Measurements from ENCODE around the gene UBE2H. TPM values are rescaled to one million over a fixed set of nuclear protein-coding genes. Genes with fewer than 3 reads are reported as not detected.

UBE2H gene
- total and polyA plus RNA-seq, 4 donors = 71.0 to 118 (median 97.7) TPM

GRCh38 chr7:129786825-129787563, 165.8 kb downstream of the UBE2H start:
- H3K4me1 ChIP-seq (ENCODE audit: control insufficient read depth, insufficient read depth, low read length) = peaks cover 36% of the 10 kb centered on the region
- H3K27ac ChIP-seq (ENCODE audit: low read depth, low read length) = no peak overlapping the region
- H3K9me3 ChIP-seq (ENCODE audit: control insufficient read depth, insufficient read depth, low read length) = no peaks in the 10 kb centered on the region
- peaks cover 58% of the 10 kb centered on the region for H3K27me3 ChIP-seq (ENCODE audit: control insufficient read depth, insufficient read depth, low read length)
- H3K4me3 ChIP-seq (ENCODE audit: low read depth, low read length) = no peak overlapping the region
- DNase-seq (ENCODE audit: low read depth in 4 of 6, low spot score in 6 of 6) = no peak
- WGBS (ENCODE audit: insufficient coverage) = 36% methylated on average over 13 of the region's 13 CpGs
- H3K36me3 ChIP-seq (ENCODE audit: control insufficient read depth, insufficient read depth, low read length) = no peaks in the 10 kb centered on the region

DNA sequence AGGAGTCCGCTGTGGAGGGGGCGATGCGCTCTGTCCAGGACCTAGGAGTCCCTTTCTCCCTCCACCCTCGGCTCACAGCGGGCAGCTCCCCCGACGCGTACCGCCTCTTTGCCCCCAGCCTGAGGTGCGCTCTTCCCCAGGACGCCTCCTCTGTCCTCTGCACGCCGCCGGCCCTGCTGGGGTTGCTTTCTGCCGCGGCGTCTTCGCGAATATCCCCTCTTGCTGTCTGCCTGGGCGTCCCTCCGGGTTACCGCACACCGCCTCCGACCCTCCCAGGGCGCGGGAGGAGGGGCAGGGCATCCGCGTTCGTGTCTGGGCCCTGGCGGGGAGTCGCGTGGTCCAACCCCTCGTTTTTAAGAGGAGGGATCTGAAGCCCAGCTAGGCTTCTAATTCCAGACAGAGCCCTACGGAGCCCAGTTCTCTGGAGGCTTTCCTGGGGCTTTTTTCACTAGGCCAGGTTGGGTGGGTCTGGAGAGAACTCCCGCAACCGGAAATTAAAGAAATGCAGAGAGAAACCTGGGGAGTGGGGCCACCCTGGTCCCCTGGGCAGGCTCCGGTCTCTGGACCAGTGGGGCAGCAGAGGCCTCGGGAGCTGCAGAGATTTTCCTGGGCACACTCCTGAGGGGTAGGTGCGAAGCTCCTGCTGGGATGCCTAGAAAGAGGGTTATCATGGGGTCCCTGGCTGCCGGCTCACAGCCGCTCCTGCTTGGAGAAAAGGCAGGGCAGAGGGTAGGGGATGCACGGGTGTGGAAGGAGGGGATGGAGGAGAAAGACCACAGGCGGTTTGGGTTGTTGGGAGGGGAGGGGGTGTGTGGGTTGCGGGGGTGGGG, 166.9 kb downstream of the UBE2H start:
- peak in 1 of 6 donors; percentile 29 for DNase-seq (ENCODE audit: low read depth in 4 of 6, low spot score in 6 of 6)

GRCh38 chr7:129784783-129785684, 167.7 kb downstream of the UBE2H start:
- Histone ChIP-seq H3K4me1 (ENCODE audit: control insufficient read depth, insufficient read depth, low read length) (peaks cover 54% of the 10 kb centered on the region), H3K27me3 (ENCODE audit: control insufficient read depth, insufficient read depth, low read length) (peaks cover 78% of the 10 kb centered on the region), H3K27ac (ENCODE audit: low read depth, low read length) (no peak overlapping the region), H3K9me3 (ENCODE audit: control insufficient read depth, insufficient read depth, low read length) (no peaks in the 10 kb centered on the region), H3K4me3 (ENCODE audit: low read depth, low read length) (no peak overlapping the region), H3K36me3 (ENCODE audit: control insufficient read depth, insufficient read depth, low read length) (no peaks in the 10 kb centered on the region)
- DNase-seq (ENCODE audit: low read depth in 4 of 6, low spot score in 6 of 6) = peak in 1 of 6 donors; percentile 21
- 3% methylated on average over 29 of the region's 37 CpGs for WGBS (ENCODE audit: insufficient coverage)

More for the DNA sequence above, 166.9 kb downstream of the UBE2H start:
- Histone ChIP-seq H3K4me1 (ENCODE audit: control insufficient read depth, insufficient read depth, low read length) (peaks cover 47% of the 10 kb centered on the region), H3K36me3 (ENCODE audit: control insufficient read depth, insufficient read depth, low read length) (no peaks in the 10 kb centered on the region), H3K27me3 (ENCODE audit: control insufficient read depth, insufficient read depth, low read length) (peaks cover 69% of the 10 kb centered on the region), H3K27ac (ENCODE audit: low read depth, low read length) (no peak overlapping the region), H3K9me3 (ENCODE audit: control insufficient read depth, insufficient read depth, low read length) (no peaks in the 10 kb centered on the region), H3K4me3 (ENCODE audit: low read depth, low read length) (no peak overlapping the region)
- 3% methylated on average over 43 of the region's 44 CpGs for WGBS (ENCODE audit: insufficient coverage)

GRCh38 chr7:129784437-129784782, 168.3 kb downstream of the UBE2H start:
- no peaks in the 10 kb centered on the region for H3K9me3 ChIP-seq (ENCODE audit: control insufficient read depth, insufficient read depth, low read length)
- H3K27ac ChIP-seq (ENCODE audit: low read depth, low read length) = no peak overlapping the region
- 10% methylated on average over 15 of the region's 25 CpGs for WGBS (ENCODE audit: insufficient coverage)
- peak in 1 of 6 donors; percentile 18 for DNase-seq (ENCODE audit: low read depth in 4 of 6, low spot score in 6 of 6)
- no peaks in the 10 kb centered on the region for H3K36me3 ChIP-seq (ENCODE audit: control insufficient read depth, insufficient read depth, low read length)
- no peak overlapping the region for H3K4me3 ChIP-seq (ENCODE audit: low read depth, low read length)
- peaks cover 54% of the 10 kb centered on the region for H3K4me1 ChIP-seq (ENCODE audit: control insufficient read depth, insufficient read depth, low read length)
- peaks cover 84% of the 10 kb centered on the region for H3K27me3 ChIP-seq (ENCODE audit: control insufficient read depth, insufficient read depth, low read length)

GRCh38 chr7:129783584-129783919, 169.2 kb downstream of the UBE2H start:
- H3K9me3 ChIP-seq (ENCODE audit: control insufficient read depth, insufficient read depth, low read length) = no peaks in the 10 kb centered on the region
- H3K4me1 ChIP-seq (ENCODE audit: control insufficient read depth, insufficient read depth, low read length) = peaks cover 61% of the 10 kb centered on the region
- WGBS (ENCODE audit: insufficient coverage) = 3% methylated on average over 5 of the region's 10 CpGs
- no peak overlapping the region for H3K4me3 ChIP-seq (ENCODE audit: low read depth, low read length)
- DNase-seq (ENCODE audit: low read depth in 4 of 6, low spot score in 6 of 6) = peak in 1 of 6 donors; percentile 20
- H3K36me3 ChIP-seq (ENCODE audit: control insufficient read depth, insufficient read depth, low read length) = no peaks in the 10 kb centered on the region
- no peak overlapping the region for H3K27ac ChIP-seq (ENCODE audit: low read depth, low read length)
- peaks cover 92% of the 10 kb centered on the region for H3K27me3 ChIP-seq (ENCODE audit: control insufficient read depth, insufficient read depth, low read length)

GRCh38 chr7:129782818-129783583, 169.8 kb downstream of the UBE2H start:
- DNase-seq (ENCODE audit: low read depth in 4 of 6, low spot score in 6 of 6) = peak in 2 of 6 donors; percentile 63
- Histone ChIP-seq H3K4me3 (ENCODE audit: low read depth, low read length) (no peak overlapping the region), H3K4me1 (ENCODE audit: control insufficient read depth, insufficient read depth, low read length) (peaks cover 67% of the 10 kb centered on the region), H3K27me3 (ENCODE audit: control insufficient read depth, insufficient read depth, low read length) (peaks cover 98% of the 10 kb centered on the region), H3K27ac (ENCODE audit: low read depth, low read length) (no peak overlapping the region), H3K36me3 (ENCODE audit: control insufficient read depth, insufficient read depth, low read length) (no peaks in the 10 kb centered on the region), H3K9me3 (ENCODE audit: control insufficient read depth, insufficient read depth, low read length) (no peaks in the 10 kb centered on the region)
- 2% methylated on average over 42 of the region's 42 CpGs for WGBS (ENCODE audit: insufficient coverage)

GRCh38 chr7:129781928-129782817, 170.6 kb downstream of the UBE2H start:
- Histone ChIP-seq H3K4me3 (ENCODE audit: low read depth, low read length) (no peak overlapping the region), H3K27ac (ENCODE audit: low read depth, low read length) (no peak overlapping the region), H3K4me1 (ENCODE audit: control insufficient read depth, insufficient read depth, low read length) (peaks cover 66% of the 10 kb centered on the region), H3K9me3 (ENCODE audit: control insufficient read depth, insufficient read depth, low read length) (no peaks in the 10 kb centered on the region), H3K36me3 (ENCODE audit: control insufficient read depth, insufficient read depth, low read length) (no peaks in the 10 kb centered on the region), H3K27me3 (ENCODE audit: control insufficient read depth, insufficient read depth, low read length) (peaks cover 99% of the 10 kb centered on the region)
- DNase-seq (ENCODE audit: low read depth in 4 of 6, low spot score in 6 of 6) = peak in 1 of 6 donors; percentile 25
- WGBS (ENCODE audit: insufficient coverage) = under 1% methylated on average over 73 of the region's 73 CpGs

Measured in spinal cord (tissue), 10 donors.